GM12892 (cell line): ENCODE results near the gene ARID3C.

ENCODE experiments used
- POLR2A ChIP-seq: IDR thresholded peaks from 2 replicates; pipeline ENCODE4 v1.6.1; 2011; ENCODE audit warnings: low read depth, low read length, control low read depth
- POLR2AphosphoS5 ChIP-seq: IDR thresholded peaks from 2 replicates; pipeline ENCODE4 v1.6.1; 2011; ENCODE audit warnings: low read depth, low read length, control low read depth
- TAF1 ChIP-seq: IDR thresholded peaks from 2 replicates; pipeline ENCODE4 v1.6.1; 2011; ENCODE audit warnings: low read depth, mild to moderate bottlenecking, control low read depth, low read length, borderline replicate concordance

- no peak for TF ChIP-seq POLR2A
- no peak for TF ChIP-seq POLR2AphosphoS5
- no peak for TF ChIP-seq TAF1
Measured at GRCh38 chr9:34656992-34657391, 28.1 kb upstream of the ARID3C start.
